Liver (tissue), 9 donors: ENCODE results near the gene GMPR2. TPM values are rescaled to one million over a fixed set of nuclear protein-coding genes. Genes with fewer than 3 reads are reported as not detected.

Experiments used
- DNase-seq: peaks from one replicate; pipeline ENCODE4 v3.0.0-alpha.2; 2017; ENCODE audit warnings: low spot score
- H3K27ac ChIP-seq, 2 donors: one replicate each; pipeline ENCODE4 v1.7.0; 2013; ENCODE audit warnings: inconsistent platforms in 2 of 2, low read length in 2 of 2, control low read depth in 1 of 2, low read depth in 1 of 2, mild to moderate bottlenecking in 1 of 2
- H3K27me3 ChIP-seq, 4 donors: one replicate each; pipeline versions ENCODE4 v1.6.1 to v1.7.0; 2013; ENCODE audit warnings: low read length in 3 of 4, inconsistent platforms in 1 of 4, mild to moderate bottlenecking in 1 of 4, moderate library complexity in 1 of 4; ENCODE audit not compliant: control insufficient read depth in 4 of 4, insufficient read depth in 4 of 4
- H3K36me3 ChIP-seq, 4 donors: one replicate each; pipeline versions ENCODE4 v1.6.1 to v1.7.0; 2013; ENCODE audit warnings: low read length in 3 of 4, mild to moderate bottlenecking in 3 of 4, low read depth in 1 of 4, moderate library complexity in 1 of 4; ENCODE audit not compliant: control insufficient read depth in 4 of 4, insufficient read depth in 3 of 4
- H3K4me1 ChIP-seq, 4 donors: one replicate each; pipeline versions ENCODE4 v1.6.1 to v1.7.0; 2013; ENCODE audit warnings: low read length in 3 of 4, mild to moderate bottlenecking in 3 of 4, moderate library complexity in 1 of 4; ENCODE audit not compliant: control insufficient read depth in 4 of 4, insufficient read depth in 4 of 4
- H3K4me3 ChIP-seq, 3 donors: one replicate each; pipeline versions ENCODE4 v1.6.1 to v1.7.0; 2013; ENCODE audit warnings: low read length in 3 of 3, control low read depth in 1 of 3, low read depth in 1 of 3, mild to moderate bottlenecking in 1 of 3
- H3K9ac ChIP-seq, 2 donors: one replicate each; pipeline ENCODE4 v1.7.0; 2013; ENCODE audit warnings: low read length in 2 of 2, mild to moderate bottlenecking in 2 of 2, moderate library complexity in 2 of 2, control low read depth in 1 of 2, low read depth in 1 of 2
- H3K9me3 ChIP-seq, 4 donors: one replicate each; pipeline versions ENCODE4 v1.6.1 to v1.7.0; 2013; ENCODE audit warnings: low read length in 3 of 4; ENCODE audit not compliant: control insufficient read depth in 4 of 4
- EGR1 ChIP-seq, 2 donors: IDR thresholded peaks; 2 replicates each; pipeline ENCODE4 v1.6.1; 2016 to 2018; ENCODE audit warnings: antibody characterized with exemption in 2 of 2, low read depth in 2 of 2
- FOXA1 ChIP-seq: IDR thresholded peaks from 2 replicates; pipeline ENCODE4 v1.6.1; 2016; ENCODE audit warnings: antibody characterized with exemption
- FOXA2 ChIP-seq: IDR thresholded peaks from 2 replicates; pipeline ENCODE4 v1.6.1; 2016; ENCODE audit warnings: antibody characterized with exemption
- GABPA ChIP-seq, 2 donors: IDR thresholded peaks in 1 of 2; conservative IDR thresholded peaks in 1 of 2; 2 replicates each; pipeline ENCODE4 v1.6.1; 2016; ENCODE audit warnings: antibody characterized with exemption in 2 of 2, mild to moderate bottlenecking in 1 of 2, moderate library complexity in 1 of 2
- HNF4A ChIP-seq, 2 donors: conservative IDR thresholded peaks; 2 replicates each; pipeline ENCODE4 v1.6.1; 2016; ENCODE audit warnings: antibody characterized with exemption in 2 of 2, mild to moderate bottlenecking in 2 of 2
- HNF4G ChIP-seq: IDR thresholded peaks from 2 replicates; pipeline ENCODE4 v1.6.1; 2016; ENCODE audit warnings: antibody characterized with exemption
- JUND ChIP-seq, 2 donors: IDR thresholded peaks; 2 replicates each; pipeline ENCODE4 v1.6.1; 2016; ENCODE audit warnings: antibody characterized with exemption in 2 of 2
- NR2F2 ChIP-seq: IDR thresholded peaks from 2 replicates; pipeline ENCODE4 v1.6.1; 2016; ENCODE audit warnings: antibody characterized with exemption
- RAD21 ChIP-seq, 2 donors: IDR thresholded peaks; 2 replicates each; pipeline ENCODE4 v1.6.1; 2016; ENCODE audit warnings: antibody characterized with exemption in 2 of 2, mild to moderate bottlenecking in 2 of 2
- RXRA ChIP-seq, 2 donors: IDR thresholded peaks; 2 replicates each; pipeline ENCODE4 v1.6.1; 2017 to 2018; ENCODE audit warnings: antibody characterized with exemption in 2 of 2, mild to moderate bottlenecking in 1 of 2
- SP1 ChIP-seq: IDR thresholded peaks from 2 replicates; pipeline ENCODE4 v1.6.1; 2018; ENCODE audit warnings: antibody characterized with exemption, mild to moderate bottlenecking
- TAF1 ChIP-seq: conservative IDR thresholded peaks from 2 replicates; pipeline ENCODE4 v1.6.1; 2016; ENCODE audit warnings: antibody characterized with exemption, mild to moderate bottlenecking
- YY1 ChIP-seq: IDR thresholded peaks from 2 replicates; pipeline ENCODE4 v1.6.1; 2016; ENCODE audit warnings: antibody characterized with exemption, mild to moderate bottlenecking
- ZBTB33 ChIP-seq: IDR thresholded peaks from 2 replicates; pipeline ENCODE4 v1.6.1; 2016; ENCODE audit warnings: antibody characterized with exemption
- WGBS: extraction: QIAGEN DNeasy Blood & Tissue Kit; methylation state at CpG from one replicate; pipeline ENCODE4 v1.1.7; 2013; 5-methylcytosine and 5-hydroxymethylcytosine counted together
- polyA plus RNA-seq, 2 donors: library from polyadenylated mRNA; stranded (reverse) in 1 of 2; unstranded in 1 of 2; fragments of 200-250 nt in 1 of 2; fragments of >200 nt in 1 of 2; fragmentation: Nextera tagmentation in 1 of 2; extraction: Ambion mirVana in 1 of 2; gene quantifications; one replicate each; pipeline versions ENCODE4 v1.2.1 to v1.2.3, GENCODE V29; 2013 to 2015
- total RNA-seq, 2 donors: library from RNA; depleted of rRNA; stranded (reverse); fragments of >200 nt; gene quantifications; one replicate each; pipeline ENCODE4 v1.2.3, GENCODE V29; 2014
- TF ChIP-seq, protein P1 (sequence below): IDR thresholded peaks from 2 replicates; pipeline ENCODE4 v1.6.1; 2016; ENCODE audit warnings: antibody characterized with exemption
- TF ChIP-seq, protein P2 (sequence below): IDR thresholded peaks from 2 replicates; pipeline ENCODE4 v1.6.1; 2016; ENCODE audit warnings: antibody characterized with exemption, mild to moderate bottlenecking
- TF ChIP-seq, protein P3 (sequence below): fragments of 150-350 bp; IDR thresholded peaks from 2 replicates; pipeline ENCODE4 v1.5.1; 2017; ENCODE audit warnings: improper control_type of control experiment, low read depth, low read length; ENCODE audit not compliant: missing input control
- TF ChIP-seq, protein P4 (sequence below): IDR thresholded peaks from 2 replicates; pipeline ENCODE4 v1.6.1; 2016; ENCODE audit warnings: antibody characterized with exemption
- donor health status: healthy.
- donor health status: healthy.
- donor health status: healthy.
- donor health status: healthy.
- donor health status: healthy.

GMPR2 gene
- total and polyA plus RNA-seq, 4 donors = 28.6 to 42.7 (median 32.4) TPM

GRCh38 chr14:24254630-24255392 lies 22.1 kb downstream of the GMPR2 start:
- peaks cover 0 to 11% (median 1%) of the 10 kb centered on the region in 4 donors for H3K36me3 ChIP-seq

GRCh38 chr14:24255438-24255837 lies 22.7 kb downstream of the GMPR2 start:
- no peak for TF ChIP-seq JUND (IDR thresholded peaks at IDR 0.05)
- TF ChIP-seq, protein P1, sequence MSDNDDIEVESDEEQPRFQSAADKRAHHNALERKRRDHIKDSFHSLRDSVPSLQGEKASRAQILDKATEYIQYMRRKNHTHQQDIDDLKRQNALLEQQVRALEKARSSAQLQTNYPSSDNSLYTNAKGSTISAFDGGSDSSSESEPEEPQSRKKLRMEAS = no peak
- TF ChIP-seq NR2F2 = no peak
- no peak for TF ChIP-seq FOXA2
- no peak for TF ChIP-seq ZBTB33
- no peak for TF ChIP-seq EGR1 (IDR thresholded peaks at IDR 0.05; ENCODE audit: low read depth in 2 of 2)
- TF ChIP-seq FOXA1 = no peak
- TF ChIP-seq HNF4A (conservative IDR thresholded peaks at IDR 0.05) = no peak
- no peak for TF ChIP-seq RXRA (IDR thresholded peaks at IDR 0.05)
- TF ChIP-seq HNF4G = no peak
- TF ChIP-seq RAD21 (IDR thresholded peaks at IDR 0.05) = no peak
- no peak for TF ChIP-seq GABPA (IDR thresholded peaks at IDR 0.05 in 1 of 2, conservative IDR thresholded peaks at IDR 0.05 in 1 of 2)
- TF ChIP-seq TAF1 = no peak
- TF ChIP-seq SP1 = no peak
- TF ChIP-seq, protein P2, sequence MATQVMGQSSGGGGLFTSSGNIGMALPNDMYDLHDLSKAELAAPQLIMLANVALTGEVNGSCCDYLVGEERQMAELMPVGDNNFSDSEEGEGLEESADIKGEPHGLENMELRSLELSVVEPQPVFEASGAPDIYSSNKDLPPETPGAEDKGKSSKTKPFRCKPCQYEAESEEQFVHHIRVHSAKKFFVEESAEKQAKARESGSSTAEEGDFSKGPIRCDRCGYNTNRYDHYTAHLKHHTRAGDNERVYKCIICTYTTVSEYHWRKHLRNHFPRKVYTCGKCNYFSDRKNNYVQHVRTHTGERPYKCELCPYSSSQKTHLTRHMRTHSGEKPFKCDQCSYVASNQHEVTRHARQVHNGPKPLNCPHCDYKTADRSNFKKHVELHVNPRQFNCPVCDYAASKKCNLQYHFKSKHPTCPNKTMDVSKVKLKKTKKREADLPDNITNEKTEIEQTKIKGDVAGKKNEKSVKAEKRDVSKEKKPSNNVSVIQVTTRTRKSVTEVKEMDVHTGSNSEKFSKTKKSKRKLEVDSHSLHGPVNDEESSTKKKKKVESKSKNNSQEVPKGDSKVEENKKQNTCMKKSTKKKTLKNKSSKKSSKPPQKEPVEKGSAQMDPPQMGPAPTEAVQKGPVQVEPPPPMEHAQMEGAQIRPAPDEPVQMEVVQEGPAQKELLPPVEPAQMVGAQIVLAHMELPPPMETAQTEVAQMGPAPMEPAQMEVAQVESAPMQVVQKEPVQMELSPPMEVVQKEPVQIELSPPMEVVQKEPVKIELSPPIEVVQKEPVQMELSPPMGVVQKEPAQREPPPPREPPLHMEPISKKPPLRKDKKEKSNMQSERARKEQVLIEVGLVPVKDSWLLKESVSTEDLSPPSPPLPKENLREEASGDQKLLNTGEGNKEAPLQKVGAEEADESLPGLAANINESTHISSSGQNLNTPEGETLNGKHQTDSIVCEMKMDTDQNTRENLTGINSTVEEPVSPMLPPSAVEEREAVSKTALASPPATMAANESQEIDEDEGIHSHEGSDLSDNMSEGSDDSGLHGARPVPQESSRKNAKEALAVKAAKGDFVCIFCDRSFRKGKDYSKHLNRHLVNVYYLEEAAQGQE = no peak
- TF ChIP-seq, protein P3, sequence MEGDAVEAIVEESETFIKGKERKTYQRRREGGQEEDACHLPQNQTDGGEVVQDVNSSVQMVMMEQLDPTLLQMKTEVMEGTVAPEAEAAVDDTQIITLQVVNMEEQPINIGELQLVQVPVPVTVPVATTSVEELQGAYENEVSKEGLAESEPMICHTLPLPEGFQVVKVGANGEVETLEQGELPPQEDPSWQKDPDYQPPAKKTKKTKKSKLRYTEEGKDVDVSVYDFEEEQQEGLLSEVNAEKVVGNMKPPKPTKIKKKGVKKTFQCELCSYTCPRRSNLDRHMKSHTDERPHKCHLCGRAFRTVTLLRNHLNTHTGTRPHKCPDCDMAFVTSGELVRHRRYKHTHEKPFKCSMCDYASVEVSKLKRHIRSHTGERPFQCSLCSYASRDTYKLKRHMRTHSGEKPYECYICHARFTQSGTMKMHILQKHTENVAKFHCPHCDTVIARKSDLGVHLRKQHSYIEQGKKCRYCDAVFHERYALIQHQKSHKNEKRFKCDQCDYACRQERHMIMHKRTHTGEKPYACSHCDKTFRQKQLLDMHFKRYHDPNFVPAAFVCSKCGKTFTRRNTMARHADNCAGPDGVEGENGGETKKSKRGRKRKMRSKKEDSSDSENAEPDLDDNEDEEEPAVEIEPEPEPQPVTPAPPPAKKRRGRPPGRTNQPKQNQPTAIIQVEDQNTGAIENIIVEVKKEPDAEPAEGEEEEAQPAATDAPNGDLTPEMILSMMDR = no peak
- TF ChIP-seq, protein P4, sequence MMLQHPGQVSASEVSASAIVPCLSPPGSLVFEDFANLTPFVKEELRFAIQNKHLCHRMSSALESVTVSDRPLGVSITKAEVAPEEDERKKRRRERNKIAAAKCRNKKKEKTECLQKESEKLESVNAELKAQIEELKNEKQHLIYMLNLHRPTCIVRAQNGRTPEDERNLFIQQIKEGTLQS = no peak
- TF ChIP-seq YY1 = no peak
- Histone ChIP-seq H3K27ac (no peak overlapping the region), H3K9me3 (no peaks in the 10 kb centered on the region), H3K9ac (no peak overlapping the region), H3K4me3 (no peak overlapping the region), H3K4me1 (no peaks in the 10 kb centered on the region), H3K36me3 (peaks cover 0 to 11% (median 1%) of the 10 kb centered on the region in 4 donors), H3K27me3 (no peaks in the 10 kb centered on the region)
- 96% methylated on average over 8 of the region's 8 CpGs for WGBS
- no peak for DNase-seq

More at GRCh38 chr14:24254630-24255392, 22.1 kb downstream of the GMPR2 start:
- no peak for DNase-seq
- Histone ChIP-seq H3K27ac (no peak overlapping the region), H3K4me3 (no peak overlapping the region), H3K9me3 (no peaks in the 10 kb centered on the region), H3K27me3 (no peaks in the 10 kb centered on the region), H3K4me1 (no peaks in the 10 kb centered on the region), H3K9ac (no peak overlapping the region)
- 93% methylated on average over 19 of the region's 19 CpGs for WGBS
- TF ChIP-seq, protein P3 = no peak
- TF ChIP-seq FOXA1 = no peak
